Central memory CD4-positive, alpha-beta T cell (primary cell): ENCODE data around the gene MCRS1.

Experiments used
- DNase-seq: peaks from one replicate; pipeline ENCODE4 v3.0.0; 2022

Gene MCRS1

DNA sequence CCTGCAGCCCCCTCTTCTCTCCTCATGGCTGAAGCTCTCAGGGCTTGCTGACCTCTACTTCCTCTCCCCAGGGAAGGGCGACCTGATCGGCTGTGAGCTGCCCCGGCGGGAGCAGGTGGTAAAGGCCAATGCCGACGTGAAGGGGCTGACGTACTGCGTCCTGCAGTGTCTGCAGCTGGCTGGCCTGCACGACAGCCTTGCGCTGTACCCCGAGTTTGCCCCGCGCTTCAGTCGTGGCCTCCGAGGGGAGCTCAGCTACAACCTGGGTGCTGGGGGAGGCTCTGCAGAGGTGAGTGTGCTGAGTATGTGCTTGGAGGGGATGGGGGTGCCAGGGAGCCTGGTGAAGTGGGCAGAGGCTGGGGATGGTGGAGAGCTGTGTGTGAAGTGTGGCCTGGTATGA is 13.7 kb downstream of the MCRS1 start:
- DNase-seq, result no peak

- DNase-seq, result peak; percentile 39
These were observed 14.3 kb downstream of the MCRS1 start for GRCh38 chr12:49553512-49554088.

- no peak for DNase-seq
These were observed 15.0 kb downstream of the MCRS1 start for GRCh38 chr12:49552899-49553298.

GRCh38 chr12:49552425-49552824 is 15.5 kb downstream of the MCRS1 start:
- no peak for DNase-seq

- DNase-seq, result no peak
These were observed 15.9 kb downstream of the MCRS1 start for GRCh38 chr12:49552014-49552413.

GRCh38 chr12:49550693-49551252 is 17.2 kb downstream of the MCRS1 start:
- DNase-seq, result no peak

- DNase-seq, result no peak
These were observed 17.9 kb downstream of the MCRS1 start for GRCh38 chr12:49549735-49550692.

GRCh38 chr12:49548822-49549648 is 18.9 kb downstream of the MCRS1 start:
- DNase-seq, result no peak

DNA sequence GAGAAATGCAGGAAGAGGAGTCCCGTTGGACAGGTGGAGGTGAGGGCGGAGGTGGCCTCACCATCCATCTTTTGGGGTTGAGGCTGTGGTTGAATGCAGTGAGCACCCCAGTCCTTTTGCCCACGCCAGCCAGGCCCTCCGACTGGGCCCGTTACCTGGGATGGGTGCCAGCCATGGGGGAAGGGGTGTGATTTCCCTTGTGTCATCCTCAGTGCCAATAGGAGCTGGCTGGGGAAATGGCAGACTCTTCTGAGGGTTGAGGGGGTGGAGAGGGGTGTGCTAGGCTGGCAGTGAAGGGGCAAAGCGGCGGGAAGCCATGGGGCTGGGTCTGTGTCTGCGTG is 19.5 kb downstream of the MCRS1 start:
- no peak for DNase-seq

GRCh38 chr12:49547090-49547690 is 20.8 kb downstream of the MCRS1 start:
- DNase-seq, result no peak

GRCh38 chr12:49546481-49546880 is 21.5 kb downstream of the MCRS1 start:
- no peak for DNase-seq

DNA sequence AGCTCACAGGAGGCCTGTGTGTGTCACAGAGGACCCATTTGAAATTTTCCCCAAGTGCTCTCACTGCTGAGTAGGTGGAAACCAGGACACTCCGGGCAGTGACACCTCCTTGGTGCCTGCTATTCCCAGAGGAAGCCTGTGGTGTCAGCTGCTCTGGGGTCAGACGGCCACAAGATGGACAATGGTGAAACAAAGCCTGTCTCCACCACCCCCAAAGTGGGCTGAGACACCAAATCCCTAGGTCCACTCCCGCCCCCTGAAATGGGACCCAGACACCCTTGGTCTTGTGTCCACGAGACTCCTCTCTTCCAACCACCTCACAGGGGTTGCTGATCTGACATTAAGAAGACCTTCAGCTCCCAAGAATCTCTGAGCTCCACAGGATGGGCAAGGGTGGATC is 22.1 kb downstream of the MCRS1 start:
- no peak for DNase-seq

DNA sequence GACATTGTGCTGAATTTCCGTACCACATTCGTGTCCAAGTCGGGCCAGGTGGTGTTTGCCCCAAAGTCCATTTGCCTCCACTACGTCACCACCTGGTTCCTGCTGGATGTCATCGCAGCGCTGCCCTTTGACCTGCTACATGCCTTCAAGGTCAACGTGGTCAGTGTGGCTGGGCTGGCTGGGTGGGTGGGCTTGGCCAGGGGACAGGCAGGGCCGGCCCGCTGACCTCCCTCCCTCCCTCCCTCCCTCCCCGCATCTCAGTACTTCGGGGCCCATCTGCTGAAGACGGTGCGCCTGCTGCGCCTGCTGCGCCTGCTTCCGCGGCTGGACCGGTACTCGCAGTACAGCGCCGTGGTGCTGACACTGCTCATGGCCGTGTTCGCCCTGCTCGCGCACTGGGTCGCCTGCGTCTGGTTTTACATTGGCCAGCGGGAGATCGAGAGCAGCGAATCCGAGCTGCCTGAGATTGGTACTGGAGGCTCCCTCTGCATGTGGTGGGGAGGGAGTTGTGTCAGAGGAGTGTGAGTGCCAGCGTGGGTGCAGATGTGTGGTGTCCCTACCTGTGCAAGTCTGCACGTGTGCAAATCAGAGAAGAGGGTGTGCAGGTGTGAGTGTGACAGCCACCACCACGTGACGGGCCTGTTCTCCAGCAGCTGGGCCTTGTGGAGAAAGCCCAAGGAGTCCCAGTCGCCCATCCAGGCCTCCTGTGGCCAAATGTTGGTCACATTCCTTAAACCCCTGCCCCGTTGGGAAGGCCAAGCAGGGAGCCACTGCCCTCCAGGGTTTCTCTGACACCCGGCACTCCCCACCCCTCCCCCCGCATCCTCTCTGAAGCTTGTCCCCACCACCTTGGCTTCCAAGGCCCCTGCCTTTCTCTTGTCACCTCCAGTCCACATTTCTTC is 23.8 kb downstream of the MCRS1 start:
- no peak for DNase-seq

GRCh38 chr12:49543221-49543913 is 24.6 kb downstream of the MCRS1 start:
- DNase-seq, result no peak

- no peak for DNase-seq
These were observed 25.3 kb downstream of the MCRS1 start for GRCh38 chr12:49542592-49543160.

DNA sequence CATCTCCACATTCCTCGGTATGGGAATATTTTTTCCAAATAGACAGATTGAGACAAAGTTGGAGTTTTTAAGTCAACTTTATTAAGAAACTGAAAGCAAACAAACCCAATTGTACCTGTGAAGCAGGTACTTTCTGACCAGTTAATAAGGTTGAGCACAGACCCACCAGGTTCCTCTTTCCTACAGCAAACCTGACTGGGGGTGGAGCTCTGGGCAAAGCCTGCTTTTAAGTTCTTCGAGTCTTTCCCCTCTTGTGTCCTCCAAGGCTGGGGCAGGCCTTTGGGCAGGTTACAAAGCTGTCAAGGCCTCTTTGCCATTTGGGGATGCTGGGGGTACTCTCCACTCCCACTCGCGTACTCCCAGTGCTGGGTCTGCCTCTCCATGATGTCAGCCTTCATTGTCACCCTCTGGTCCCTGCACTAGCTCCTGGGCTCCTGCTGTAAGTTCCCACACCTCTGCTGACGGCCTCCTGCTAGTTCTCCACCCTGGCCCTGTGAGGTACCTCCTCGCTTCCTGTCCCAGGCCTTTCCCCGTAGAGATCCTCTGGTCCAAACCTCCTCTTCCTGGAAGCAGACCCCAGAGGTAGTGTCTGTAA is 25.9 kb downstream of the MCRS1 start:
- DNase-seq, result no peak

- DNase-seq, result no peak
These were observed 26.6 kb downstream of the MCRS1 start for GRCh38 chr12:49541140-49541861.

DNA sequence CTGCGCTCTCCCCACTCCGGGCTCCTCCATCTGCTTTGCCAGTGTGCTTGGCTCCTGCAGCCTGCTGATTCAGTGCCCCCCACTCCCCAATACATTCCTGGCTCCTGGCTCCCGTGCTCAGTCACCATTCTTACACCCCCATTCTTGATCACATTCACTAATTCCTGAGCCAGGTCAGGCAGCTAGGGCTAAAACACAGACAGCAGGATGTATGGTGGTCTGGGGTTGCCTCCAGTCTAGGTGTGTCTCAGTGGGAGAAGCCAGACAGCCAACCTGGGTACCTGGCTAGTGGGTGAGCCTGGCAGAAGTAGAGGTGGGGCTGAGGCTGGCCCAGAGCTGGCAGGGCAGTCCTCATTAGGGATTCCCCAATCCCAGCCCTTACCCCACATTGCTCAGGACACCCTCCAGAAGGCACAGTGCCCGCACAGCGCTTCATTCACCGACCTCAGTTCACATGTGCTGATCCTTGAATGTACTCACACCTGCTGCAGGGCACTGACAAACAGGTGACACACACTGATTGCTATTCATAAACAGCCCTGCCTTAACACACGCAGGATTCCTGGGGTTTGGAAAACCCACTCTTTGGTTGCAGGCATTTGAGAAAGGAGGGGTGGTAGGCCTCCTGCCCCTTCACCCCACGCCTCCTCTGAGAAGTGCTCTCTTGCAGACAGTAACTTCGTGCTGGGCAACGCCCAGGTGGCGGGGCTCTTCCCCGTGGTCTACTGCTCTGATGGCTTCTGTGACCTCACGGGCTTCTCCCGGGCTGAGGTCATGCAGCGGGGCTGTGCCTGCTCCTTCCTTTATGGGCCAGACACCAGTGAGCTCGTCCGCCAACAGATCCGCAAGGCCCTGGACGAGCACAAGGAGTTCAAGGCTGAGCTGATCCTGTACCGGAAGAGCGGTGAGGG is 27.5 kb downstream of the MCRS1 start:
- DNase-seq, result no peak
